Measurements from ENCODE around the gene SAP130.
"Not testable (repeated sequence)": the region's sequence is repeated elsewhere in the genome, so short reads cannot be mapped to it uniquely, and the experiment has no call there.

The SAP130 gene

GRCh38 chr2:127945281-127945680, 82.6 kb downstream of the SAP130 start:
- no peak for DNase-seq

- DNase-seq, result no peak
Measured at GRCh38 chr2:127943186-127943585, 84.7 kb downstream of the SAP130 start.

GRCh38 chr2:127942002-127942401, 85.9 kb downstream of the SAP130 start:
- DNase-seq, result no peak

- no peak for DNase-seq
Measured at GRCh38 chr2:127941461-127941860, 86.4 kb downstream of the SAP130 start.

- DNase-seq, result no peak
Measured at GRCh38 chr2:127940641-127941040, 87.2 kb downstream of the SAP130 start.

GRCh38 chr2:127935337-127935736, 92.5 kb downstream of the SAP130 start:
- DNase-seq, result no peak

- DNase-seq, result no peak
Measured at GRCh38 chr2:127932199-127932876, 95.5 kb downstream of the SAP130 start.

- no peak for DNase-seq
Measured at GRCh38 chr2:127929449-127929848, 98.4 kb downstream of the SAP130 start.

- DNase-seq, result no peak
Measured at GRCh38 chr2:127927384-127927783, 100.5 kb downstream of the SAP130 start.

- no peak for DNase-seq
Measured at GRCh38 chr2:127917916-127918315, 109.9 kb downstream of the SAP130 start.

- no peak for DNase-seq
Measured at GRCh38 chr2:127913808-127914457, 113.9 kb downstream of the SAP130 start.

GRCh38 chr2:127911737-127912136, 116.1 kb downstream of the SAP130 start:
- DNase-seq, result no peak

- DNase-seq, result no peak
Measured at GRCh38 chr2:127910415-127910814, 117.4 kb downstream of the SAP130 start.

- DNase-seq, result no peak
Measured at GRCh38 chr2:127909019-127909418, 118.8 kb downstream of the SAP130 start.

GRCh38 chr2:127907733-127908400, 120.0 kb downstream of the SAP130 start:
- DNase-seq, result not testable (repeated sequence)

- no peak for DNase-seq
Measured at GRCh38 chr2:127906206-127906926, 121.5 kb downstream of the SAP130 start.

GRCh38 chr2:127901339-127902056, 126.4 kb downstream of the SAP130 start:
- DNase-seq, result no peak

GRCh38 chr2:127897531-127898211, 130.2 kb downstream of the SAP130 start:
- no peak for DNase-seq

- no peak for DNase-seq
Measured at GRCh38 chr2:127893494-127893893, 134.4 kb downstream of the SAP130 start.

- DNase-seq, result no peak
Measured at GRCh38 chr2:127893033-127893432, 134.8 kb downstream of the SAP130 start.

- no peak for DNase-seq
Measured at GRCh38 chr2:127891811-127892210, 136.0 kb downstream of the SAP130 start.

Measured in stimulated activated CD4-positive, alpha-beta T cell treated with anti-CD3 and anti-CD28 coated beads, Interleukin-15, amount 100 ng/mL, for 24 hours (primary cell).